ENCODE measurements around the gene LRMDA.

The LRMDA gene

GRCh38 chr10:76073524-76073923 is 642.1 kb downstream of the LRMDA start:
- DNase-seq = no peak

- no peak for DNase-seq
Measured at GRCh38 chr10:76074659-76075058, 643.2 kb downstream of the LRMDA start.

- no peak for DNase-seq
Measured at GRCh38 chr10:76080451-76080850, 649.0 kb downstream of the LRMDA start.

GRCh38 chr10:76080991-76081390 is 649.6 kb downstream of the LRMDA start:
- no peak for DNase-seq

GRCh38 chr10:76082232-76082631 is 650.8 kb downstream of the LRMDA start:
- DNase-seq = no peak

GRCh38 chr10:76082956-76083355 is 651.5 kb downstream of the LRMDA start:
- no peak for DNase-seq

GRCh38 chr10:76085002-76085816 is 653.8 kb downstream of the LRMDA start:
- no peak for DNase-seq

GRCh38 chr10:76085817-76086167 is 654.4 kb downstream of the LRMDA start:
- no peak for DNase-seq

- no peak for DNase-seq
Measured at GRCh38 chr10:76086170-76086760, 654.8 kb downstream of the LRMDA start.

GRCh38 chr10:76086761-76087639 is 655.6 kb downstream of the LRMDA start:
- DNase-seq = no peak

- DNase-seq = no peak
Measured at GRCh38 chr10:76088008-76088407, 656.6 kb downstream of the LRMDA start.

- DNase-seq = no peak
Measured at GRCh38 chr10:76088980-76089379, 657.6 kb downstream of the LRMDA start.

- DNase-seq = no peak
Measured at GRCh38 chr10:76089556-76090180, 658.2 kb downstream of the LRMDA start.

- DNase-seq = no peak
Measured at GRCh38 chr10:76091926-76092325, 660.5 kb downstream of the LRMDA start.

GRCh38 chr10:76106611-76107010 is 675.2 kb downstream of the LRMDA start:
- DNase-seq = no peak

GRCh38 chr10:76108563-76109359 is 677.3 kb downstream of the LRMDA start:
- DNase-seq = no peak

- DNase-seq = no peak
Measured at GRCh38 chr10:76111404-76111803, 680.0 kb downstream of the LRMDA start.

- no peak for DNase-seq
Measured at GRCh38 chr10:76111986-76112825, 680.8 kb downstream of the LRMDA start.

GRCh38 chr10:76112826-76113150 is 681.4 kb downstream of the LRMDA start:
- DNase-seq = no peak

- DNase-seq = no peak
Measured at GRCh38 chr10:76113952-76114351, 682.5 kb downstream of the LRMDA start.

GRCh38 chr10:76114581-76115001 is 683.2 kb downstream of the LRMDA start:
- DNase-seq = no peak

- no peak for DNase-seq
Measured at GRCh38 chr10:76115131-76115470, 683.7 kb downstream of the LRMDA start.
